ENCODE measurements around the gene GPLD1. TPM values are rescaled to one million over a fixed set of nuclear protein-coding genes. Genes with fewer than 3 reads are reported as not detected.
A peak's percentile ranks its signal among the peaks of the same experiment; 100 is the strongest.
"Not testable (repeated sequence)": the region's sequence is repeated elsewhere in the genome, so short reads cannot be mapped to it uniquely, and the experiment has no call there.

The GPLD1 gene
- total RNA-seq, 1 donor from 2014 or later: 6.0 TPM

- peaks cover 22% of the 10 kb centered on the region for H3K36me3 Mint-ChIP-seq (ENCODE audit: low read depth)
Measured at GRCh38 chr6:24415753-24416152, 73.6 kb downstream of the GPLD1 start.

GRCh38 chr6:24414531-24414930, 74.8 kb downstream of the GPLD1 start:
- H3K27me3 Mint-ChIP-seq (ENCODE audit: low read depth); H3K9me3 Mint-ChIP-seq; DNase-seq (ENCODE audit: low read depth, low spot score); H3K4me3 Mint-ChIP-seq; H3K27ac Mint-ChIP-seq (ENCODE audit: unreplicated experiment); H3K4me1 Mint-ChIP-seq: not testable (repeated sequence)
- H3K36me3 Mint-ChIP-seq (ENCODE audit: low read depth): peaks cover 19% of the 10 kb centered on the region

More at GRCh38 chr6:24415753-24416152, 73.6 kb downstream of the GPLD1 start:
- no peaks in the 10 kb centered on the region for H3K9me3 Mint-ChIP-seq
- no peak overlapping the region for H3K4me3 Mint-ChIP-seq
- H3K27me3 Mint-ChIP-seq (ENCODE audit: low read depth): no peaks in the 10 kb centered on the region
- H3K27ac Mint-ChIP-seq (ENCODE audit: unreplicated experiment): no peak overlapping the region
- no peak for TF ChIP-seq CTCF (conservative IDR thresholded peaks at IDR 0.05)
- no peak for DNase-seq (ENCODE audit: low read depth, low spot score)
- no peaks in the 10 kb centered on the region for H3K4me1 Mint-ChIP-seq

- DNase-seq (ENCODE audit: low read depth, low spot score): no peak
- H3K9me3 Mint-ChIP-seq: no peaks in the 10 kb centered on the region
- peaks cover 4% of the 10 kb centered on the region for H3K4me1 Mint-ChIP-seq
- no peak overlapping the region for H3K27ac Mint-ChIP-seq (ENCODE audit: unreplicated experiment)
- H3K4me3 Mint-ChIP-seq: no peak overlapping the region
- TF ChIP-seq CTCF (conservative IDR thresholded peaks at IDR 0.05): no peak
- no peaks in the 10 kb centered on the region for H3K27me3 Mint-ChIP-seq (ENCODE audit: low read depth)
- H3K36me3 Mint-ChIP-seq (ENCODE audit: low read depth): peaks cover 14% of the 10 kb centered on the region
Measured at GRCh38 chr6:24412294-24412693, 77.1 kb downstream of the GPLD1 start.

GRCh38 chr6:24410622-24411021, 78.8 kb downstream of the GPLD1 start:
- TF ChIP-seq CTCF (conservative IDR thresholded peaks at IDR 0.05): no peak
- Mint-ChIP-seq H3K9me3 (no peaks in the 10 kb centered on the region), H3K36me3 (ENCODE audit: low read depth) (peaks cover 14% of the 10 kb centered on the region), H3K27me3 (ENCODE audit: low read depth) (no peaks in the 10 kb centered on the region), H3K4me3 (no peak overlapping the region), H3K27ac (ENCODE audit: unreplicated experiment) (no peak overlapping the region), H3K4me1 (peaks cover 4% of the 10 kb centered on the region)
- no peak for DNase-seq (ENCODE audit: low read depth, low spot score)

- no peak overlapping the region for H3K27ac Mint-ChIP-seq (ENCODE audit: unreplicated experiment)
- H3K27me3 Mint-ChIP-seq (ENCODE audit: low read depth): no peaks in the 10 kb centered on the region
- no peak for DNase-seq (ENCODE audit: low read depth, low spot score)
- no peak overlapping the region for H3K4me3 Mint-ChIP-seq
- peaks cover 17% of the 10 kb centered on the region for H3K36me3 Mint-ChIP-seq (ENCODE audit: low read depth)
- TF ChIP-seq CTCF (conservative IDR thresholded peaks at IDR 0.05): no peak
- peaks cover 18% of the 10 kb centered on the region for H3K4me1 Mint-ChIP-seq
- H3K9me3 Mint-ChIP-seq: no peaks in the 10 kb centered on the region
Measured at GRCh38 chr6:24408719-24409410, 80.5 kb downstream of the GPLD1 start.

GRCh38 chr6:24405262-24405661, 84.1 kb downstream of the GPLD1 start:
- Mint-ChIP-seq H3K4me3 (peak overlapping the region; percentile 38), H3K36me3 (ENCODE audit: low read depth) (peaks cover 6% of the 10 kb centered on the region), H3K4me1 (peaks cover 32% of the 10 kb centered on the region), H3K9me3 (no peaks in the 10 kb centered on the region), H3K27ac (ENCODE audit: unreplicated experiment) (no peak overlapping the region), H3K27me3 (ENCODE audit: low read depth) (peaks cover 8% of the 10 kb centered on the region)
- no peak for TF ChIP-seq CTCF (conservative IDR thresholded peaks at IDR 0.05)
- no peak for DNase-seq (ENCODE audit: low read depth, low spot score)
